ENCODE measurements around the gene TLL2.

TLL2 gene

DNA sequence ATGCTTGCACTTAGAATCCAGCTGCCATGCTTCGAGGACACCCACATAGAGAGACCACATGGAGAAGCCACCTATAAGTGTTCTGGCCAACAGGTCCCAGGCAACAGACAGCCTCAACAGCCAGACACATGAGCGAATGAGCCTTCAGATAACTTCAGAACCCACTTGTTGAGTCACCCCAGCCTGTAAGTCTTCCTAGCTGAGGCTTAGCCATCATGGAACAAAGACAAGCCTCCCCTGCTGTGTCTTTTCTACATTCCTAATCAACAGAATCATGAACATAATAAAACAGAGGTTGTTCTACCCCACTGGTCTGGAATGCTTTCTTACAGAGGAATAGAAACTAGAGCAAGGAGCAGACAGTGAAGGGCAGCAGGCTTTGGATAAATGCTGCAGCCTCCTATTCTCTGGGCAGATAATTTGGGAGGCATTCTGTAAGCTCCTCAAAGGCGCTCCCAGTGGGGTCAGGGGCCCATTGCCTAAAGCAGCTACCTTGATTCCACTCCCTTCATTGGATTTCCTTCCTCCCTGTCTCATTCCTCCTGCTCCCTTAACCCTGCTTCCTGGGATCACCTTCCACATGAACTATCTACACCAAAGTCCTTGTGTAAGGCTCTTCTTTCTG is 4.6 kb downstream of the TLL2 start:
- TF ChIP-seq REST (IDR thresholded peaks at IDR 0.05; ENCODE audit: low read depth) (no peak), TCF12 (IDR thresholded peaks at IDR 0.05; ENCODE audit: low read depth) (peak; percentile 78; the same call in 1 of the 2 replicates), RAD21 (IDR thresholded peaks at IDR 0.05; ENCODE audit: low read depth) (0 out of 2 replicates have a peak, but pooled peaks have one; percentile 0), EGR1 (IDR thresholded peaks at IDR 0.05) (no peak), EP300 (IDR thresholded peaks at IDR 0.05; ENCODE audit: borderline replicate concordance) (peak; percentile 77), CREB1 (IDR thresholded peaks at IDR 0.05; ENCODE audit: low read depth) (no peak), CEBPB (IDR thresholded peaks at IDR 0.05) (no peak), YY1 (IDR thresholded peaks at IDR 0.05; ENCODE audit: low read depth) (peak; percentile 5; the same call in 1 of the 2 replicates), TAF1 (IDR thresholded peaks at IDR 0.05; ENCODE audit: low read depth) (no peak; the same call in 1 of the 2 replicates), MAX (IDR thresholded peaks at IDR 0.05) (peak; percentile 55), NFIC (IDR thresholded peaks at IDR 0.05) (peak; percentile 52), TEAD4 (IDR thresholded peaks at IDR 0.05) (peak; percentile 64), FOXM1 (IDR thresholded peaks at IDR 0.05; ENCODE audit: borderline replicate concordance, low read depth) (peak; percentile 69), ZBTB7A (IDR thresholded peaks at IDR 0.05; ENCODE audit: low read depth) (no peak; the same call in 1 of the 2 replicates), USF1 (IDR thresholded peaks at IDR 0.05) (no peak)

DNA sequence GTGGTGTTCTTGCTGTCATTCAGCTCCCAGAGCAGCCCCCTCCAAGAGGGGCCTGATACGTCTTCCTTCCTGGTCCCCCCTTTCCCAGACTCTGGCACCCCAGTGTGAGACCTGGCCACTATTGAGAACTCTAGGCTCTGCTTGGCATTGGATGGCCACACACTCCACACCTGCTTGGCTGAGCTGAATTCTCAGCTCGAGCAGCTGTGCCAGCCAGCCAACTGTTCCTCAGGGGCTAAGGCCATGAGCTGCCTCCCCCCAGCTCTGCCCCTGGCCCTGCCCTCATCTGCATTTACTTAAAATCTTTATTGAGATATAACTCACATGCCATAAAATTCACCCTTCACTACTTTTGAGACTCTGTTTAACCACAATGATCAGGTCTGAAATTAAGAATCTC is 6.7 kb downstream of the TLL2 start:
- TF ChIP-seq YY1 (IDR thresholded peaks at IDR 0.05; ENCODE audit: low read depth): no peak
- no peak for TF ChIP-seq REST (IDR thresholded peaks at IDR 0.05; ENCODE audit: low read depth)
- no peak for TF ChIP-seq CREB1 (IDR thresholded peaks at IDR 0.05; ENCODE audit: low read depth)
- no peak for TF ChIP-seq TCF12 (IDR thresholded peaks at IDR 0.05; ENCODE audit: low read depth)
- no peak for TF ChIP-seq RAD21 (IDR thresholded peaks at IDR 0.05; ENCODE audit: low read depth)
- no peak for TF ChIP-seq USF1 (IDR thresholded peaks at IDR 0.05)
- TF ChIP-seq EP300 (IDR thresholded peaks at IDR 0.05; ENCODE audit: borderline replicate concordance): no peak
- no peak for TF ChIP-seq FOXM1 (IDR thresholded peaks at IDR 0.05; ENCODE audit: borderline replicate concordance, low read depth)

DNA sequence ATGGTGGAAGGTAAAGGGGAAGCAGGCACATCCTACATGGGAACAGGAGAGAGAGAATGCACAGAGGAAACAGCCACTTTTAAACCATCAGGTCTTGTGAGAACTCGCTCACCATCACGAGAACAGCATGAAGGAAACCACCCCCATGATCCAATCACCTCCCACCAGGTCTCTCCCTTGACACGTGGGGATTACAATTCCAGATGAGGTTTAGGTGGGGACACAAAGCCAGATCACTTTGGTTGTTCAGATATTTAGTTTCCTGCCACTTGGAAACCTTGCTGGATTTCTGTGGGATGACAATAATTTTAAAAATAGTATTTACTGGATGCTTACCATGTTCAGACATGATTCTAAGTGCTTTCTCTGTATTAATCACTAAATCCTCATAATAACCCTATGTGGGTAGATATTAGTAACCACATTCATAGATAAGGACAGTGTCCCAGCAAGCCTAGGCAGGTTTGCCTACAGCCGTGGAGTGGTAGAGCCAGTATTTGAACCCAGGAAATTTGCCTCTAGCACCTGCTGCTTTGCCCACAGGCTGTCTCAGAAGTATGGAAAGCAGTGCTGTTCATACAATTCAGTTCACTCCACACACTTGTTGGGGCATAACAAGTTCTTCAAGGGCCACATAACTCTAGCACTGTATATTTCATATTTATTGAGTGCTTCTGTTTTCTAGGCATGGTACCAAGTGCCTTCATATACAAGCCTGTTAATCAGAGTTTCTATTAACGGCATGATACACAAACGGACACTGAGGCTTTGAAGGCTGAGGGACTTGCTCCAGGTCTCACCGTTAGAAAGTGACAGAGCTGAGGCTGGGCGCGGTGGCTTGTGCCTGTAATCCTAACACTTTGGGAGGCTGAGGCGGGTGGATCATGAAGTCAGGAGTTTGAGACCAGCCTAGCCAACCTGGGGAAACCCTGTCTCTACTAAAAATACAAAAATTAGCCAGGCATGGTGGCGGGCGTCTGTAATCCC is 8.3 kb downstream of the TLL2 start:
- no peak for TF ChIP-seq YY1 (IDR thresholded peaks at IDR 0.05; ENCODE audit: low read depth)
- TF ChIP-seq USF1 (IDR thresholded peaks at IDR 0.05): no peak

- no peak for TF ChIP-seq ZBTB7A (IDR thresholded peaks at IDR 0.05; ENCODE audit: low read depth)
- TF ChIP-seq CEBPB (IDR thresholded peaks at IDR 0.05): no peak
- TF ChIP-seq RAD21 (IDR thresholded peaks at IDR 0.05; ENCODE audit: low read depth): no peak
- TF ChIP-seq EP300 (IDR thresholded peaks at IDR 0.05; ENCODE audit: borderline replicate concordance): no peak
- TF ChIP-seq TCF12 (IDR thresholded peaks at IDR 0.05; ENCODE audit: low read depth): no peak
- TF ChIP-seq MAX (IDR thresholded peaks at IDR 0.05): no peak
- no peak for TF ChIP-seq USF1 (IDR thresholded peaks at IDR 0.05)
- TF ChIP-seq TAF1 (IDR thresholded peaks at IDR 0.05; ENCODE audit: low read depth): no peak
- TF ChIP-seq YY1 (IDR thresholded peaks at IDR 0.05; ENCODE audit: low read depth): no peak
- TF ChIP-seq FOXM1 (IDR thresholded peaks at IDR 0.05; ENCODE audit: borderline replicate concordance, low read depth): no peak
- TF ChIP-seq NFIC (IDR thresholded peaks at IDR 0.05): no peak
- no peak for TF ChIP-seq EGR1 (IDR thresholded peaks at IDR 0.05)
- TF ChIP-seq CREB1 (IDR thresholded peaks at IDR 0.05; ENCODE audit: low read depth): no peak
These were observed 11.0 kb downstream of the TLL2 start for GRCh38 chr10:96502561-96503282.
